Measurements from ENCODE around the gene OR7A17.

Gene OR7A17

GRCh38 chr19:14886032-14886431, at the start of gene OR7A17:
OR7A17 (minus strand) TSS chr19:14886132; CDS start chr19:14881355, 4,777 bp downstream.
- DNase-seq: no peak

- no peak for DNase-seq
These were observed 47.6 kb upstream of the OR7A17 start for GRCh38 chr19:14933506-14933905.

- DNase-seq: peak; percentile 57
These were observed 30.9 kb upstream of the OR7A17 start for GRCh38 chr19:14916848-14917247.

GRCh38 chr19:14915116-14915515, 29.2 kb upstream of the OR7A17 start:
- no peak for DNase-seq

GRCh38 chr19:14906711-14907110, 20.8 kb upstream of the OR7A17 start:
- no peak for DNase-seq

GRCh38 chr19:14901675-14902260, 15.8 kb upstream of the OR7A17 start:
- no peak for DNase-seq

- peak; percentile 99 for DNase-seq
These were observed 4.9 kb upstream of the OR7A17 start for GRCh38 chr19:14890643-14891379.

- no peak for DNase-seq
These were observed 4.2 kb upstream of the OR7A17 start for GRCh38 chr19:14889994-14890642.

GRCh38 chr19:14871619-14872230, 14.2 kb downstream of the OR7A17 start:
- peak; percentile 88 for DNase-seq

GRCh38 chr19:14868497-14868896, 17.4 kb downstream of the OR7A17 start:
- no peak for DNase-seq

GRCh38 chr19:14848822-14849221, 37.1 kb downstream of the OR7A17 start, which contains the start of gene OR7A10:
OR7A10 (minus strand) TSS chr19:14848922; CDS start chr19:14841877, 7,045 bp downstream.
- DNase-seq: no peak

- DNase-seq: no peak
These were observed 42.4 kb downstream of the OR7A17 start for GRCh38 chr19:14843578-14843977.

- DNase-seq: no peak
These were observed 42.8 kb downstream of the OR7A17 start for GRCh38 chr19:14843169-14843568.

- DNase-seq: no peak
These were observed 45.7 kb downstream of the OR7A17 start for GRCh38 chr19:14840206-14840605.

GRCh38 chr19:14837391-14837790, 48.5 kb downstream of the OR7A17 start:
- no peak for DNase-seq

GRCh38 chr19:14835011-14835410, 50.9 kb downstream of the OR7A17 start, which contains the start of the genes OR7A5 and OR7C1:
OR7A5 (minus strand) TSS chr19:14835185; CDS start chr19:14828241, 6,944 bp downstream.
OR7C1 (minus strand) TSS chr19:14835185; CDS start chr19:14800136, 35,049 bp downstream.
- DNase-seq: no peak

GRCh38 chr19:14830702-14831101, 55.2 kb downstream of the OR7A17 start:
- peak; percentile 86 for DNase-seq
